ENCODE measurements around the gene NOPCHAP1. TPM values are rescaled to one million over a fixed set of nuclear protein-coding genes. Genes with fewer than 3 reads are reported as not detected.

The NOPCHAP1 gene
- total RNA-seq, 1 donor from 2014 or later, result 31.9 TPM

GRCh38 chr12:104969343-104969742 is 16.8 kb upstream of the NOPCHAP1 start:
- H3K9me3 ChIP-seq, result no peaks in the 10 kb centered on the region
- intact Hi-C loops (cut with DNase I), result no loop called here
- no peaks in the 10 kb centered on the region for H3K36me3 ChIP-seq
- no peak overlapping the region for H3K4me3 ChIP-seq
- H3K27me3 ChIP-seq, result no peaks in the 10 kb centered on the region
- no peak for TF ChIP-seq CTCF (IDR thresholded peaks at IDR 0.05)
- no peak overlapping the region for H3K27ac ChIP-seq
- H3K4me1 ChIP-seq, result peaks cover 0 to 3% of the 10 kb centered on the region in 2 donors
- no peak for DNase-seq (ENCODE audit: low spot score in 2 of 2)

DNA sequence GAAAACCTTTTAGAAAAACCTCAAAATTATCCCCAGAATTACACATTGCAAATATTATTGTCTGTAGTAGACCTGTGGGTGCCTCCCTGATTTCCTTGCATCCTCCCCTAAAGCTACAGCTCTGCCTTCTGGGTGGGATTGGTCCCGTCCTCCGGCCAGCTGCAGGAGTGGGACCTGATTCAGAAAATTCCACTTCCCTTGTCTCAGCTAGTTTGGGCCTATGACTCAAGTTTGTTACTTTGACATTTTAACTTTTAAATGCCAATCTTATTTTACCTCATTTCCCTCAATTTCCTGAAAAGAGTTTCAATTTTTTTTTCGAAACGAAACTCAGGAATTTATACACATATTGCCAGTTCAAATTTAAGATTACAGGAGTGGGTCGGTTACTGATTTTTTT is 14.8 kb upstream of the NOPCHAP1 start:
- H3K27ac ChIP-seq, result peak overlapping the region; percentile 29 to 58
- TF ChIP-seq CTCF (IDR thresholded peaks at IDR 0.05), result no peak
- no peak overlapping the region for H3K4me3 ChIP-seq
- H3K36me3 ChIP-seq, result no peaks in the 10 kb centered on the region
- H3K4me1 ChIP-seq, result peaks cover 0 to 3% of the 10 kb centered on the region in 2 donors
- DNase-seq (ENCODE audit: low spot score in 2 of 2), result no peak
- intact Hi-C loops (cut with DNase I), result no loop called here
- H3K9me3 ChIP-seq, result no peaks in the 10 kb centered on the region
- no peaks in the 10 kb centered on the region for H3K27me3 ChIP-seq

GRCh38 chr12:104973250-104973649 is 12.9 kb upstream of the NOPCHAP1 start:
- Histone ChIP-seq H3K36me3 (no peaks in the 10 kb centered on the region), H3K4me1 (peaks cover 0 to 3% of the 10 kb centered on the region in 2 donors), H3K4me3 (no peak overlapping the region), H3K27ac (no peak overlapping the region), H3K9me3 (no peaks in the 10 kb centered on the region), H3K27me3 (no peaks in the 10 kb centered on the region)
- TF ChIP-seq CTCF (IDR thresholded peaks at IDR 0.05), result no peak
- intact Hi-C loops (cut with DNase I), result no loop called here
- DNase-seq (ENCODE audit: low spot score in 2 of 2), result no peak

DNA sequence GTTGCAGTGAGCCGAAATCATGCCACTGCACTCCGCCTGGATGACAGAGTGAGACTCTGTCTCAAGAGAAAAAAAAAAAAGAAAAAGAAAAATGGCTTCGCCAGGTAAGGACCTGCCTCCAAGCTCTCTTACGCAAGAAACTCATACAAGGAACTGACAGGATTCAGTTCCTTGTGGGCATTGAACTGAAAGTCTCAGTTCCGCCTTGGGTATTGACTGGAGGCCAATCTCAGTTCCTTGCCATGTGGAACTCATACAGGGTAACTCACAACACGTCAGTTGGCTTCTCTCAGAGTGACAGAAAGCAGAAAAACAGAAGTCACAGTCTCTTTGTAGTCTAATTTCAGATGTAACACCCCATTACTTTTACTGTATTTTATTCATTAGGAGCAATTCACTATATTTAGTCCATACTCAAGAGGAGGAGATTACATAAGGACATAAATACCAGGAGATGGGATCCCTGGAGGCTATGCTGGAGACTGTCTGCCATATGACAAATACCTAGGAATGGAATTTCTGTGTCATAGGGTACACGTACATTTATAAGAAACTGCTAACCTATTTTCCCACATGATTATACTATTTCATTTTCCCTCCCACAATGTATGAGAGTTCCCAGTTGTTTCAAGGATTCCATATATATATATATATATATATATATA is 11.4 kb upstream of the NOPCHAP1 start:
- no peak for DNase-seq (ENCODE audit: low spot score in 2 of 2)
- H3K4me1 ChIP-seq, result peaks cover 0 to 3% of the 10 kb centered on the region in 2 donors
- no peaks in the 10 kb centered on the region for H3K27me3 ChIP-seq
- no peak overlapping the region for H3K27ac ChIP-seq
- no peak for TF ChIP-seq CTCF (IDR thresholded peaks at IDR 0.05)
- H3K36me3 ChIP-seq, result no peaks in the 10 kb centered on the region
- H3K4me3 ChIP-seq, result no peak overlapping the region
- intact Hi-C loops (cut with DNase I), result no loop called here
- H3K9me3 ChIP-seq, result no peaks in the 10 kb centered on the region

DNA sequence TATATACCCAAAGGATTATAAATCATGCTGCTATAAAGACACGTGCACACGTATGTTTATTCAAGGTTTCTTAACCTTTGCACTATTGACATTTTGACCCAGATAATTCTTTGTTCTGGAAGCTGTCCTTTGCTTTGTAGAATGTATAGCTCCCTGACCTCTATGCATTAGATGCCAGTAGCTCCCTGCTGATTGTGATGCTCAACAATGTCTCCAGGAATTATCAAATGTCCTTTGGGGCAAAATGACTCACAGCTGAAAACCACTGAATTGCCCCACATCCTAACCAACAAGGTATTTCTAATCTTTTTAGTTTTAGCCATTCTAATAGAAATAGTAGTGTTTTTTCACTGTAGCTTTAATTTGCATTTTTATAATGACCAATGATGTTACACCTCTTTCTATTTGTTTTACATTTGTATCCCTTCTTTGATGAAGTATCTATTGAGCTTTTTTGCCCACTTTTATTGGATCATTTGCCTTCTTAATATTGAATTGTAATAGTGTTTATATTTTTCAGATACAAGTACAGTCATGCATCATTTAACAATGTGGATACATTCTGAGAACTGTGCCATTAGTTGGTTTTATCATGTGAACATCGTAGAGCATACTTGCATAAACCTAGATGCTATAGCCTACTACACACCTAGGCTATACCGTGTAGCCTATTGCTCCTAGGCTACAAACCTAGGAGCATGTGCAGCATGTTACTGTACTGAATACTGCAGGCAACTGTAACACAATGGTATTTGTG is 10.4 kb upstream of the NOPCHAP1 start:
- Histone ChIP-seq H3K4me3 (no peak overlapping the region), H3K9me3 (no peaks in the 10 kb centered on the region), H3K27me3 (no peaks in the 10 kb centered on the region), H3K4me1 (peaks cover 0 to 3% of the 10 kb centered on the region in 2 donors), H3K36me3 (no peaks in the 10 kb centered on the region), H3K27ac (no peak overlapping the region)
- intact Hi-C loops (cut with DNase I), result no loop called here
- no peak for DNase-seq (ENCODE audit: low spot score in 2 of 2)
- TF ChIP-seq CTCF (IDR thresholded peaks at IDR 0.05), result no peak

All from ascending aorta (tissue), 2 donors.